Heart right ventricle (tissue), 16 donors: Measurements from ENCODE around the gene SRGAP1. TPM values are rescaled to one million over a fixed set of nuclear protein-coding genes. Genes with fewer than 3 reads are reported as not detected.

Experiments used
- ATAC-seq, 8 donors: fragments of 200-7000 bp; cut with Tn5 transposase; one replicate each; pipeline ENCODE4 v1.9.1; 2020; ENCODE audit warnings: mild to moderate bottlenecking in 8 of 8, moderate library complexity in 8 of 8, moderate number of reproducible peaks in 1 of 8
- DNase-seq, 2 donors: peaks; one replicate each; pipeline ENCODE4 v3.0.0-alpha.2; 2020
- H3K27ac ChIP-seq, 10 donors: fragments of 200-600 bp; sonication (generic) in 2 of 10; one replicate each; pipeline versions ENCODE4 v1.5.0 to v1.8.0; 2020 to 2022; ENCODE audit warnings: mild to moderate bottlenecking in 3 of 10
- H3K27me3 ChIP-seq, 7 donors: fragments of 200-600 bp; one replicate each; pipeline ENCODE4 v1.8.0; 2021 to 2022; ENCODE audit warnings: mild to moderate bottlenecking in 2 of 7
- H3K36me3 ChIP-seq, 9 donors: fragments of 200-600 bp; sonication (generic) in 1 of 9; one replicate each; pipeline versions ENCODE4 v1.5.0 to v1.8.0; 2020 to 2022; ENCODE audit warnings: mild to moderate bottlenecking in 2 of 9
- H3K4me1 ChIP-seq, 9 donors: fragments of 200-600 bp; sonication (generic) in 1 of 9; one replicate each; pipeline versions ENCODE4 v1.5.0 to v1.8.0; 2020 to 2022; ENCODE audit warnings: mild to moderate bottlenecking in 4 of 9
- H3K4me3 ChIP-seq, 10 donors: fragments of 200-600 bp; sonication (generic) in 2 of 10; one replicate each; pipeline versions ENCODE4 v1.5.0 to v1.8.0; 2020 to 2022; ENCODE audit warnings: mild to moderate bottlenecking in 7 of 10, moderate library complexity in 2 of 10
- H3K9me3 ChIP-seq, 11 donors: fragments of 200-600 bp in 10 of 11; sonication (generic) in 2 of 11; one replicate each; pipeline versions ENCODE4 v1.5.0 to v1.8.0; 2013 to 2022; ENCODE audit warnings: mild to moderate bottlenecking in 2 of 11, control low read depth in 1 of 11, moderate library complexity in 1 of 11
- WGBS, 2 donors: extraction: QIAGEN DNeasy Blood & Tissue Kit; methylation state at CpG; one replicate each; pipeline ENCODE4 v1.1.7; 2013; ENCODE audit warnings: inconsistent platforms in 1 of 2; 5-methylcytosine and 5-hydroxymethylcytosine counted together
- intact Hi-C, 10 donors: fragments of 100-400 bp; cut with DNase I; formaldehyde crosslinking; loops; one replicate each; pipeline versions ENCODE4 v1.11.1 to v1.14.2; 2022
- polyA plus RNA-seq, 2 donors: library from polyadenylated mRNA; stranded (reverse); fragments of 200-250 nt; gene quantifications; one replicate each; pipeline ENCODE4 v1.2.3, GENCODE V29; 2013
- total RNA-seq, 10 donors: library from RNA; stranded (reverse); fragmentation: NEBNext Ultra II Directional in 3 of 10; extraction: Animal tissue kit (Norgen Biotek cat#: 25700) in 3 of 10; gene quantifications; one replicate each; pipeline versions ENCODE4 v1.2.1 to v1.2.4, GENCODE V29; 2021 to 2023
- TF ChIP-seq, protein P1 (sequence below), 9 donors: fragments of 200-600 bp; sonication (generic) in 2 of 9; IDR thresholded peaks; one replicate each; pipeline versions ENCODE4 v1.5.0 to v1.8.0; 2021 to 2022; ENCODE audit warnings: antibody characterized with exemption in 9 of 9, mild to moderate bottlenecking in 5 of 9, moderate library complexity in 1 of 9
- donor health status: Arrhythmogenic right ventricular cardiomyopathy.
- donor health status: ischemic (EF 13 %, LVEDD 7.1; RV severe dilation, severe dysfunction).
- donor health status: healthy with polysubstance abuse.
- donor health status: DM: no; HTN: yes; CAD: no.
- donor health status: DM: no; HTN: no; CAD: no.
- donor health status: ischemic (EF 25% LVEDD 6.9; RV normal size, moderate dysfunction).
- donor health status: ischemic (EF 25% LVEDD 5.7; RV mildly dilated, moderate dysfunction).
- donor health status: healthy.
- donor health status: DM: yes; HTN: yes; CAD: no.
- donor health status: Ischemic cardiomyopathy.
- donor health status: ischemic (EF 35%, LVEDD 5.7; RV mildly dilated, moderate dysfunction).
- donor health status: nonischemic (EF 11% LVEDD 7.7; RV severe dilation, severe dysfunction).
- donor health status: DM: yes; HTN: yes; CAD: no.
- donor health status: PGD.
- donor health status: ischemic (EF 29% LVEDD 5.4; RV normal size, mild dysfunction).
- donor health status: nonischemic (EF 23%, LVEDD 6.1; RV moderate dilation, normal function).

Gene SRGAP1
- total and polyA plus RNA-seq, 12 donors: 1.3 to 6.4 (median 3.6) TPM

DNA sequence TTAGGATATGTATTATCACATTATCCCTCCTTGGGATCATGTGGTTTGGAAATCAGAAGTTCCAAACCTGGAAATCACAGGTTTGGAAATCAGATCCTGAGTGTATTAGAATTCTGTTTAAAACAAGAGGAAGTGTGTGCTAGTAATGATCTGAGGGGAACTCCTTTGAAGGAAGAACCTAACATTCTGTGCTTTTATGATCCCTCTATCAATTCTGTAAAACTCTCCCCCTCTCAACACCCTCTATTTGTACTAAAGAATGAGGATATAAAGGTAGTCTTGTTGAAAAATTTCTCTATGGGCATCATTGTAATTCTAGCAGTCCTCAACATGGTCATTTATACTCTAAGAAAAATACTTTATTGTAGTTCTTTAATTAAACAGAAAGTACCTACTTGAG is 97.4 kb downstream of the SRGAP1 start:
- Histone ChIP-seq H3K4me1 (peaks cover 2 to 65% (median 38%) of the 10 kb centered on the region in 9 donors), H3K27ac (peak overlapping the region in 3 of 10 donors; percentile 6 to 33 (median 19)), H3K36me3 (no peaks in the 10 kb centered on the region), H3K9me3 (no peaks in the 10 kb centered on the region), H3K27me3 (no peaks in the 10 kb centered on the region), H3K4me3 (no peak overlapping the region)
- TF ChIP-seq, protein P1, sequence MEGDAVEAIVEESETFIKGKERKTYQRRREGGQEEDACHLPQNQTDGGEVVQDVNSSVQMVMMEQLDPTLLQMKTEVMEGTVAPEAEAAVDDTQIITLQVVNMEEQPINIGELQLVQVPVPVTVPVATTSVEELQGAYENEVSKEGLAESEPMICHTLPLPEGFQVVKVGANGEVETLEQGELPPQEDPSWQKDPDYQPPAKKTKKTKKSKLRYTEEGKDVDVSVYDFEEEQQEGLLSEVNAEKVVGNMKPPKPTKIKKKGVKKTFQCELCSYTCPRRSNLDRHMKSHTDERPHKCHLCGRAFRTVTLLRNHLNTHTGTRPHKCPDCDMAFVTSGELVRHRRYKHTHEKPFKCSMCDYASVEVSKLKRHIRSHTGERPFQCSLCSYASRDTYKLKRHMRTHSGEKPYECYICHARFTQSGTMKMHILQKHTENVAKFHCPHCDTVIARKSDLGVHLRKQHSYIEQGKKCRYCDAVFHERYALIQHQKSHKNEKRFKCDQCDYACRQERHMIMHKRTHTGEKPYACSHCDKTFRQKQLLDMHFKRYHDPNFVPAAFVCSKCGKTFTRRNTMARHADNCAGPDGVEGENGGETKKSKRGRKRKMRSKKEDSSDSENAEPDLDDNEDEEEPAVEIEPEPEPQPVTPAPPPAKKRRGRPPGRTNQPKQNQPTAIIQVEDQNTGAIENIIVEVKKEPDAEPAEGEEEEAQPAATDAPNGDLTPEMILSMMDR (IDR thresholded peaks at IDR 0.05): no peak
- DNase-seq: no peak
- intact Hi-C loops: loop anchor here in 1 of 10 donors (10.0 kb wide), 1 partner anchor 97 kb away; the partner anchor contains the start of gene SRGAP1
- ATAC-seq: no peak

DNA sequence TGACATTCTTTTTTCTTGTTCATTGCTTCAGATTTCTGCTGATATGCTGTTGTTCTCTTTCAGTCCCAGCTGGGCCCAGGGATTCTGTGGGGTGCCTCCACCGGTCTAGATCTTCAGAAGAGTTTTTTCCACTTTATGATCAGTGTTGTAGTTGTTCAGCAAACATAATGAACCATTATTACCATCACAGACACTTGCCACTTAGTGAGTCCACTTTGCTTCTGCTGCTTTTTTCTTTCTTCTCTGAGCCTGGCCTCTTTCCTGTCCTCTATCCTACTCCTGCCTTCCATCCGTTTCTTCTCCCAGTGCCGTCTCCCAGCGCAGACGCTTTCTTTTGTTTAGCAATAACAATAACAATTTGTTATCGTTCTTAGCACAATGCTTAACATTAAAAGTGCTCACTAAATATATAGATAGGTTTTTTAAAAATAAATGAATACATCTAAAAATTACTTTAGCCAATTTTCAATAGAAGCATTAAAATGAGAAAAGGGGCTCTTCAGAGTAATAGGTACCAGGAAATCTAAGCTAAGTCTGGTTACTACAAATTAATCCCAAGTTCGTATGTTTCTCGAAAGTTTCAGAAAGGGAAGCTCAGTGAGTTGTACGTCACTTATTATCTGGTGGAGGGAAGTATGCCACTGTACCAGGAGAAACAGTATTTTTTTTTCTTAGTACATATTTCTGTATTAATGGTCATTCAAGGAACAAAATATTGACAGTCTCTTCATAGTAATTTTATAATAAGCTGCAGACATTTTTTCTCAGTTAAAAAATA is 98.2 kb downstream of the SRGAP1 start:
- intact Hi-C loops: loop anchor here in 1 of 10 donors (10.0 kb wide), 1 partner anchor 98 kb away; the partner anchor contains the start of gene SRGAP1
- 89 to 91% methylated on average over 9 of the region's 9 CpGs for WGBS, 2 donors
- H3K27me3 ChIP-seq: no peaks in the 10 kb centered on the region
- H3K36me3 ChIP-seq: no peaks in the 10 kb centered on the region
- TF ChIP-seq, protein P1 (IDR thresholded peaks at IDR 0.05): no peak
- ATAC-seq: peak in 1 of 8 donors; percentile 25
- H3K9me3 ChIP-seq: no peaks in the 10 kb centered on the region
- DNase-seq: no peak
- peak overlapping the region in 1 of 10 donors; percentile 64 for H3K27ac ChIP-seq
- H3K4me1 ChIP-seq: peaks cover 2 to 65% (median 34%) of the 10 kb centered on the region in 9 donors
- no peak overlapping the region for H3K4me3 ChIP-seq

DNA sequence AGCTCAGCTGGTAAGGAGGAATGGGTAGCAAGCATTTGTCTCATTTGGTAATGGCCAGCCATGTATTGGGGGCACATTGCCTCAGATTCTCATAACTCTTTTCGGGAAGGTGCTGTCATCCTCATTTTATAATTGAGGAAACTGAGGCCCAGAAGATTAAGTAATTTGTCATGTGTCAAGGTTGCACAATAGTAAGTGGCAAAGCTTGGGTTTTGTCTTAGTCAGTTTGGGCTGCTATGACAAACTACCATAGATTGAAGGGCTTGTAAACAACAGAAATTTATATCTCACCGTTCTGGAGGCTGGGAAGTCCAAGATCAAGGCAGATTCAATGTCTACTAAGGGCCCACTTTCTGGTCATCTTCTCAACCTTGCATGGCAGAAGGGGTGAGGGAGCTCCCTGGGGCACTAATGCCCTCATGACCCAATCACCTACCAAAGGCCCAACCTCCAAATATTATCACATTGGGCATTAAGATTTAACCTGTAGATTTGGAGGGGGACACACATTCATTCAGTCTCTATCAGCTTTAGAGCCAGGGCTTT is 99.6 kb downstream of the SRGAP1 start:
- H3K36me3 ChIP-seq: no peaks in the 10 kb centered on the region
- H3K4me3 ChIP-seq: no peak overlapping the region
- intact Hi-C loops: loop anchor here in 1 of 10 donors (10.0 kb wide), 1 partner anchor 99 kb away; the partner anchor contains the start of gene SRGAP1
- ATAC-seq: no peak
- no peak for DNase-seq
- TF ChIP-seq, protein P1 (IDR thresholded peaks at IDR 0.05): no peak
- H3K4me1 ChIP-seq: peaks cover 2 to 59% (median 30%) of the 10 kb centered on the region in 9 donors
- 93 to 98% methylated on average over 2 of the region's 2 CpGs for WGBS, 2 donors
- peak overlapping the region in 2 of 10 donors; percentile 29 to 48 for H3K27ac ChIP-seq
- H3K9me3 ChIP-seq: no peaks in the 10 kb centered on the region
- H3K27me3 ChIP-seq: no peaks in the 10 kb centered on the region

DNA sequence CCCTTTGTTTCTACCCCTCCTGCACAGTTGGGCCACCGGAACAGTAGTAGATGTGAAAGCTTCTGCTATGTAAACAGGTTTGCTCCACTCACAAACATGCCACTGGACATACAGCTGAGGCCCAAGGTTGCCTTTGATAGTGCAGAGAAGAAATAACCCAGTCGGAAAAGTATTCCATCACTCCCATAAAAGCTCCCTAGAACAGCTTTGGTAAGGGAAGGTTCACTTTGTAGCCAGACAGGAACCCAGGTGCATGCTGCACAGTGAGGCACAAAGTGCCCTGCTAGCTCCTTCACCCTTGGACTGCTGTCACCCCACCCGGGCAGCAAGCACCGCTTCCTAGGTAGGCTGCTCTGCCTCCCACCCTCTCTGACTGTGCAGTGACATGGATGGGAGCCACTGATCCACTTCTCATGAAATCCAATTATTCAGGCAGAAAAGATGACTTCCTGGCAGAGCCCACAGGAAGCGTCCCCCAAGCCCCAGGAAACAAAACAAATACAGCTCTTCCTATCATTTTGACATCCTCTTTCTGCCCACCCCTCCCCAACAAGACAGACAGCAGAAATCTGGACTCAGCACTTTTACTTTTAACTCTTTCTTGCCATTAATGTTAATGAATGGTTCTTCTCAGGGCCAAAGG is 100.2 kb downstream of the SRGAP1 start:
- ATAC-seq (peak in 7 of 8 donors; percentile 18 to 45 (median 41)), DNase-seq (no peak)
- Histone ChIP-seq H3K27ac (peak overlapping the region in 2 of 10 donors; percentile 29 to 48), H3K27me3 (no peaks in the 10 kb centered on the region), H3K4me3 (no peak overlapping the region), H3K4me1 (peaks cover 2 to 57% (median 29%) of the 10 kb centered on the region in 9 donors), H3K9me3 (no peaks in the 10 kb centered on the region), H3K36me3 (no peaks in the 10 kb centered on the region)
- 63 to 70% methylated on average over 5 of the region's 5 CpGs for WGBS, 2 donors
- intact Hi-C loops: loop anchor here in 1 of 10 donors (10.0 kb wide), 1 partner anchor 100 kb away; the partner anchor contains the start of gene SRGAP1
- TF ChIP-seq, protein P1 (IDR thresholded peaks at IDR 0.05): no peak
